Stimulated activated CD8-positive, alpha-beta memory T cell treated with anti-CD3 and anti-CD28 coated beads, Interleukin-12 subunit alpha, Interleukin-12 subunit beta, amount 100 ng/mL, for 24 hours (primary cell): Measurements from ENCODE around the gene KIF18A.
A peak's percentile ranks its signal among the peaks of the same experiment; 100 is the strongest.
"Not testable (repeated sequence)": the region's sequence is repeated elsewhere in the genome, so short reads cannot be mapped to it uniquely, and the experiment has no call there.

Source experiments
- DNase-seq: peaks from one replicate; pipeline ENCODE4 v3.0.0-alpha.2; 2020; ENCODE audit errors: extremely low read depth

The KIF18A gene

DNA sequence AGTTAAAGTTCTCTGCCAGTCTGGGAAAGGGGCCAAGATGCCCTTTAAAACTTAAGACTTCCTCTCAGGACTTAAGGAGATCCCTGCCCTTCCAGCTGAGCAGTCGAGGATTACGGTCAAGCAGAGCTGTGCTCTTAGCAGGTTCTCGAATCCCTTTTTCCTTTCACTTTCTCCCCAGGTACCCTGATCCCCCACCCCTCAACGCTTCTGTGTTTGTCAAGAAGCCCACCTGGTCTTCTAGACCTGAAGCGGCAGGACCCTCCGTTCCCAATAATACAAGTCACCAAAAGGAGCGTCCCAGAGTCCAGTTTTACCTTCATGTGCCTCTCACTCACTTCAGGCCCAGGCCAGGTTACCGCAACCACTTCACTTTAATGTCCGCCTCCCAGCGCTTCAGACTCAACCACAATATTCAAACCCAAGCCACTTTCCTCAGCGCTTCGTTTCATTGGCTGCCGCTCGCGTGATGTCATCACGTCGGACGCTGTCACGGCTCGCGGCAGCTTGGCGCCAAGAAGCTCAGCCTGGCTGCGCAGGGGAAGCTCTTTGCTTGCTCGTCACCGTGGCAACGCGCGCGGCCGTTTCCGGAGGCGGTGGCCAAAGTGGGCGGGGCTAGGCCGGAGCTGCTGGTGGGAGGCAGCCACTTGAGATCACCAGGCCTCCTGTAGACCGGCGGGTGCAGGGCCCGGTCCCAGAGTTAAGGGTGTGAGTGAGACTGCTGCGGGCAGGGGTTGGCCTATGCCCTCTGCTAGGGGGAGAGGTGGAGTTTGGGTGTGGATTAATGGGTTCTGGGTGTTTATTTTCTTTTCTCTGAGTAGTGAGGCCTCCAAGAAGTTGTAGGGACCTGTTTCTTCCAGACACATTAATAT is at the start of gene KIF18A, which contains the start of gene METTL15:
Gene KIF18A, minus strand, starts transcription at position 407 of the 869 bp plus-strand sequence. CDS start 10,209 bp downstream, outside the sequence.
Gene METTL15, plus strand, starts transcription at position 639 of the 869 bp plus-strand sequence. CDS start 4,947 bp downstream, outside the sequence.
- peak; percentile 97 for DNase-seq

DNA sequence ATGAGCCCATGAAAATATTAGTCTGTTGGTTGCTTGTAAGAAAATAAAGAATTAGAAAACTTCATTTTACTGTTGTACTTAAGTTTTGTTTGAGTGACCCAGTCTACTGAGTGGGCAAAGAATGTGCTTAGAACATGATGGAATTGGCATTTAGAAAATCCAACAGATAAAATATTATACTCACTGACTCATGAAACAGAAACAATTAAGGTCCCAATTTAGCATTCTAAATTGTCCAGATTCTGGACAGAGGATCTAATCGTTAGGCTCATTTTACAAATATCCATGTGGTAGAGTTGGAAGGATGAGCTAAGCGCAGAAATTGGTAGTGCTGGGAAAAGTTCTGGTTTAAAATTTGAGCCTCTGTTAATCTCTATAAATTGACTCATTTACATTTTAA is 45.6 kb upstream of the KIF18A start:
- DNase-seq: no peak

DNA sequence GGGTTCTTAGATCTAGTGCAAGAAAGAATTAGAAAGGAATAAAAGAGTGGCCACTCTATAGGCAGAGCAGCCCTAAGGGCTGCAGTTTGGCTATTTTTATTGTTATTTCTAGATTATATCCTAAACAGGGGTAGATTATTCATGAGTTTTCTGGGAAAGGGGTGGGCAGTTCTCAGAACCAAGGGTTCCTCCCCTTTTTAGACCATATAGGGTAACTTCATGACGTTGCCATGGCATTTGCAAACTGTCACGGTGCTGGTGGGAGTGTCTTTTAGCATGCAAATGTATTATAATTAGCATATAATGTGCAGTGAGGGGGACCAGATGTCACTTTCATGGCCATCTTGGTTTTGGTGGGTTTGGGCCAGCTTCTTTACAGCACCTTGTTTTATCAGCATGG is 44.8 kb upstream of the KIF18A start:
- no peak for DNase-seq

DNA sequence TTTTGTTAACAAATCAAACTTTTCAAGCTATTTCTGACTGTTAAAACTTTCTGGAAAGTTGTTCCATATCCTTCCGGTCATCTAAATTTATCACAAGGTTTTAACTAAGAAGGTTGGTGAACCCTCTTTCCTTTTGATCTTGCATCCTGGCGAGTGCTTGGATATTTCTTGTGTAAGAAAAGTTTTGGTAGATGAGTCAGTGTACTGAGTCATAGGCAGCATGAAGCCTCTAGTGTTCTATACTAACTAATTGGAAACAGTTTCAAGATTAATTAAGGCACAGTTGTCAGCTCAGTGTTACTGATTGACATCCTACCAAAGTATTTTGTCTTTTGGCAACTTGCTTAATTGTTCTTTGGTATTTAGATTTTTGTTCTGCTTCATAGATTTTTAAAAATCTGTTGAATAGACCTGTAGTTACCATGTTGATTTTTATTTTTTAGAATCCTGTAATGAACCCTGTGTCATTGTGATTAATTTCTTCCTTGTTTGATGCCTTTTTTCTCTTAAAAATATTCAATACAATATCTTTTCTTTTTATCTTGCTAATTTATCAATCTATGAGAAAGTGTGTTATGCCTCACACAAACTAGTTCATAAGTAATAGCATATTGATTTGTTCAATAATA is 38.3 kb upstream of the KIF18A start:
- DNase-seq: no peak

DNA sequence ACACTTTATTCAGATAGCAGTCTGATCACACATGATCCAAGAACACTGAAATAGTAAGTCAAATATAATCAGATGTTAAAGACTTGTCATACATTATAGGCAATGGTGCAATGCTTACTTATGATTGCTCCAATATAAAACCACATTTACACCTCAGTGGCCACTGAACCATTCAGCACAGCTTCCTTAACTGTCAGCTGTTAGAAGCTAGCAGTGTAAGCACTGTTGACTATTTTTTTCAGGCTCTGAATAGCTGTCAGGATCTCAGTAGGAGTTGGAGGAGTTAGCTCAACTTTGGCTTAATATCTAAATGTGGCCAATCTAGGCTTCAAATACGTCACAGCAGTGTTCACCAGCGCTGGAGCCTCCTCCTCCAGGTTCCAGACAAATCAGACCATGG is 36.9 kb upstream of the KIF18A start:
- DNase-seq: no peak

DNA sequence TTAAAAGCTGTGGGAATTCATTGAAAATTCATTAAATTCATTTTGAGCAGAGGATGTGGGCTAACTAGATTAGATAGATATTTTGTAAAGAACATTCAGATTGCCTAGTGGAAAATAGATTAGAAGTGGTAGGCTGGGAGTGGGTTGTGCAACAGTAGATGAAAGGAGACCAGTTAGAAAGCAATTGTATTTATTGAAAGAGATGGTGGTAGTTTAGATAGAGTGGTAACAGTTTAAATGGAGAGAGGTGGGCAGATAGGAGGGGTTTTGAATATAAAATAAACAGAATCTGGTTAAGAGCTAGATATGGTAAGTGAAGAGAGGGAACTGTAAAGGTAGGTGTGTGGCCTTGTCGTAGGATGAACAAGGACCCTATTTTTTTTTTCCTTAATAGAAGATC is 34.8 kb upstream of the KIF18A start:
- DNase-seq: no peak

DNA sequence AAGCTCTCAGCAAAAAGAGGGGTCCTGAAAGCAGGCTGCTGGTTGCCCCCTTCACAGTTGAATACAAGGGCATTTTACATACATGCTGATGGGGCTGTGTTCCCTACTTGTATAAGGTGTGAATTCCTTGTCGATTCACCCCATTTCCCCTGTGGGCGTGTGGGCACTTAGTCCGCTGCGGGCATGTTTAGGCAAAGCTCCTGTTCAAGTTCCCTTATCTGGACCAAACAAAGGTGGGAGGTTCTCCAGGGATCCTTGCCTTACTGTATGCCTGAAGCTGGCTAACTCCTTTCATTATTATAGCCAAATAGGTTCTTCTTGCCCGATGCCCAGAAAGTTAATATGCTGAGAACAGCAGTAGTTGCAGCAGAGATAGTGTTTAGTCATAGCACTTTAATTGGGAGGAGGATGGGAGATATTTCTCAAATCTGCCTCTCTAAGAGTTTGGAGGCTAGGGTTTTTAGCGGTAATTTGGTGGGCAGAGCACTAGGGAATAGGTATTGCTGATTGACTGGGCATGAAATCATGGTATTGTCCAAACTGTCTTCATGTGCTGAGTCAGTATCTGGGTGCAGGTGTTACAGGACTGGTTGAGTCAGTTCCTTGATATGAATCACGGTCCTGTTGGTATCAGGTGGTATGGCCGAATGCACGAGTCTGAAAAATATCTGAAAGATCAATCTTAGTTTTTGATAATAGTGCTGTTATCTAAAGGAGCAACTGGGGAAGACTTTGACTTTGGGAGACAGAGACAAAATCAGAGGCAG is 32.9 kb upstream of the KIF18A start:
- DNase-seq: no peak

DNA sequence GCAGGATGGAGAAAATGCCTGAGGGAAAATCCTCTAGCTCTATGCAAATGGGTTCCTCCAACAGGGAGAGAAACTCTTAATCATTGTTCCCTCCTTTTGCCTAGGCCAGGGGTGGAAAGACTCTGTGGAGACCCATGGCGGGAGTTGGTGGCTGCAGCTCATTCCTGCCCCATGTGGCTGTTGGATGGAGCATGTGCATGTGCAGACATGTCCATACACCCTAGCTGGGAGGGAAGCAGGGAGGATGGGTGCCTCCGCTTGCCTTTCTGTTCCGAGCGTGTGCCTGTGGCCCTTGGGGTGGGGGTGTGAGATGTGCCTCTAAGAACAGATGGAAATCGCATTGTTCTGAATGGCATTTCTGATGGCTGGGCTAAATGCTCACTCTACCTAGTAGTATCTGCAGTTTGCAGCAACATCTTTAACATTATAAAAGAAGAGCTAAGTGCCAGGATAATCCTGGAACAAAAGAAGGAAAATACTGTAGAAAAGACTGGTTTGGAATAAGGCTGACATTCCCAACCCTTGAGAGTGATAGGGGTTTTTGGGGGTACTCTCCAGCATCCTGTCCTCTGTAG is 32.0 kb upstream of the KIF18A start:
- no peak for DNase-seq

DNA sequence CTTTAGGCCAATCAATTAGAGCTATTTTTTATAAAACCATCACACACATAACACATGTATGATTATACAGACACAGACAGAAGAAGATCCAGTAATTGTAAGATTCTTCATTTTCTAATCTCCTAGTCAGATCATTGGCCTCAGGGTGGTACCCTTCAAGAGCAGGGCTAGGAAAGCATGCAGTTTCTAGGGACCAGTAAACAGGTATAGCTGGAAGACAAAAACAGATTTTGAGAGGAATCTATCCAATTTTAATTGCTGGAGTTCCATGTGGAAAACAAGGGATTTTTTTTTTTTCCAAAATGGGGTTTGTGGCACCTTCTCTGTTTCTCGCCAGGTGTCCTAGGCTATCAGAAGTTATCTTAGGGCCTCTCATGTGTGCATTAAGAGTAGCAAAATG is 29.9 kb upstream of the KIF18A start:
- DNase-seq: no peak

DNA sequence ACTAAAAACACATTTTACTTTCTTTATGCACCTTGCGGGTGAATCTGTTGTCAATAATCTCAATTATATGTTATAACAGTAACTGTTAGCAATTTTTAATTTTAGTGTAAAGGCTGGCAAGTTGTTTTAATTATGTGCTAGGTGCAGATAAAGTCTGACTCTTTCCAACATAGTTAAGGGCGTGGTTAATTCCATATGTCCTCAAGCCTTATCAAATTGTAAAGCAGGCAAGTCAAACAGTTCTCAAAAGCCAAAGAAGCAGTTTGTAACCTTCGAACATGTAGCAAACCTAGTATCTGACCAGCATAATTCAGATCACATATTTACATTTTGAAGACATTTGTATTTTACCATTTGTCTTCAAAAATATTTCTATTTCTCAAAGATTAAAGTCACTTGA is 29.4 kb upstream of the KIF18A start:
- DNase-seq: no peak

DNA sequence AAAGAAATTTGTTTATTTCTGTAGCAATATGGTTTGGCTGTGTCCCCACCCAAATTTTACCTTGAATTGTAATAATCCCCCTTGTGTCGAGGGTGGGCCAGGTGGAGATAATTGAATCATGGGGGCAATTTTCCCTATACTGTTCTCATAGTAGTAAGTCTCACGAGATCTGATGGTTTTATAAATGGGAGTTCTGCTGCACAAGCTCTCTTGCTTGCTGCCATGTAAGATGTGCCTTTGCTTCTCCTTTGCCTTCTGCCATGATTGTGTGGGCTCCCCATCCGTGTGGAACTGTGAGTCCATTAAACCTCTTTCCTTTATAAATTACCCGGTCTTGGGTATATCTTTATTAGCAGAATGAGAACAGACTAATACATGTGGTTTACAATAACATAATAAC is 28.2 kb upstream of the KIF18A start:
- not testable (repeated sequence) for DNase-seq

DNA sequence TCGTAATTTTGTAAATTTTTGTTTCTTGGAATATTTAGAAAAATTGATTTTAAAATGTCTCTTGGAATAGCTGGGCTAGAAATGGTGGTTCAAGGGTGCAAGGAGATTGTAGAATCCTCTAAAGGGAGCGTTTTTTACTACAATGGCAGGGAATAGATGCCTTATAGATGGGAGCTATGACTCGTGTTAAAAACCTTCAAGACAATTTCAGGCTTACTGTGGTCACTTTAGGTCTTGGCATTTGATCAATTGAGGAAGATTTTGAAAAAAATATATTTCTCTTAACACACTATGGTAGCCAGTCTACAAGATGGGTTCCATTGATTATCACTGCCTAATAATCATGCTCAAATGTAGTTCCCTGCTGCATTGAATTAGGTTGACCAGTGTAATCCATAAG is 25.2 kb upstream of the KIF18A start:
- no peak for DNase-seq

DNA sequence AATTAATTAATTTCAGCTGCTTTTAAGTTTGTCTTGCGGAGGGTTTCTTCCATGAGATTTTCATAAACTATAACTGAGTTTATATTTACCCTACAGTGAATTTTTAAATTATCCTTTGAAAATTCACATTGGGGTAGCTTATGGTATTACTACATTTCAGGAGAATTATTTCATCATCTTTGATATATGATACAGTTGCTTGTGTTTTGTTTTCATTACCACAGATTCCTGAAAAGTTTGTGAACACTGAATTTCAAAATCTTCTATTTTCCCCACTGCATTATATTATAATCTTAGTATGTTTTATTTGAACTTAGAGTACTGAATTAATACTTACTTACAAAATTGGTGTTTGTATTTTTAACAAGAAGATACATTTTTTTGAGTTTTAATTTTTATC is 24.6 kb upstream of the KIF18A start:
- no peak for DNase-seq

DNA sequence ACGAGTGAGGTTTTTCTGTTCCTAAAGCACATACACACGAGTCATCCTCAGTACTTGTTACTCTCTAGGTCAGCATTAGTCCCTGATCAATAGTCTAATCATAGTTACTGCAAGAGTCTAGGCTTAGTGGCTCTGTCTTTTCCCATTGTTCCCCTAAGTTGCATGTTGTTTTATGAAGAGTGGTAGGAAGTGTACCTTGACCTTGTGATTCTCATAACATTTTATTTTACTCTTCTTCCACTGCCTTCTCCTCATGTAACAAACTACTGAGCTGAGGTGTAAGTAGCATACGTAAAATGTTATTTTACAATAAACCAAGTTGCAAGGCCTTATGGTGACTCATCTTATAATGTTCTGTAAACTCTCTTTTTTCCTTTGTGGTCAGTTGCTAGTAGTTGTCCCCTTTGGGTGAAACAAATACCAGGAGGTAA is 15.2 kb upstream of the KIF18A start:
- no peak for DNase-seq

DNA sequence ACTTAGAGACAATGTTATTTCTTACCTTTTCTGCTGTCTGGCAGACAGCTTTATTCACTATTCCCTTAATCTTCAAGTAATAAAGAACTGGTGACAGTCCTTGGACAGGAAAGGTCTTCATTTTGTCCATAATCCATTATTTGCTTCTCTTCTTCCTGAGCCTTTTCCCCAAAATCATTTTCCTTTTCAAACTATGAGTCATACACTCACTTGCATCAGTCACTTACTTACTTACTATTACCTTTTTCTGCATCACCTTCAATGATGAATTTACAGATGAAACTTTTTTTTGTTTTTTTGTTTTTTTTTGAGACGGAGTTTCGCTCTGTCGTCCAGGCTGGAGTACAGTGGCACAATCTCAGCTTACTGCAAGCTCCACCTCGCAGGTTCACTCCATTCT is 9.8 kb upstream of the KIF18A start:
- no peak for DNase-seq

DNA sequence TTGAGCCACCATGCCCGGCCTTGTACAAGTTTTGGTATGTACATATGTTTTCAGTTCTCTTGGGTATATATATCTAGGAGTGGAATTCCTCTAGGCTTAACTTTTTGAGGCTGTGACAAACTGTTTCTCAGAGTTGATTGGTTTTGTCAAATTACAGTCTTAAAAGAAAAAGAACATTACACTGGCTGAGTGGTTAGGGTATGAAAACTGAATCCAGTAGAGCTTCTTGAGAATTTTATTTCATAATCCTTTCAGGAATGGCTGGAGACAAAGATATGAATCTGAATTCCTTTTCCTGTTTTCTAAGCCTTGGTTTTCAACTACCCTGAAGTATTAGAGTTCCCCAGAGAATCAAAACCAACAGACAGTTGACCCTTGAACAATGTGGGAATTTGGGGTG is 6.8 kb upstream of the KIF18A start:
- no peak for DNase-seq

DNA sequence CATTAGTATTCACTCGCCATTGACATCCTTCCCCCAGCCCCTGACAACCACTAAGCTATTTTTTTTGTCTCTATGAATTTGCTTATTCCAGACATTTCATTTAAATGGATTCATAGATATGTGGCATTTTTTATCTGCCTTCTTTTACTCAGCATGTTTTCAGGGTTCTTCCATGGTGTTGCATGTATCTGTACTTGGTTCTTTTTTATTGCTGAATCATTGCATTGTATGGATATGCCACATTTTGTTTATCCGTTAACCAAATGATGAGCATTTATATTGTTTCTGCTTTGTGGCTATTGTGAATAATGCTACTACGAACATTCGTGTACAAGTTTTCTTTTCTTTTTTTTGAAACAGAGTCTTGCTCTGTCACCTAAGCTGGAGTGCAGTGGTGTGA is 6.2 kb upstream of the KIF18A start:
- no peak for DNase-seq

DNA sequence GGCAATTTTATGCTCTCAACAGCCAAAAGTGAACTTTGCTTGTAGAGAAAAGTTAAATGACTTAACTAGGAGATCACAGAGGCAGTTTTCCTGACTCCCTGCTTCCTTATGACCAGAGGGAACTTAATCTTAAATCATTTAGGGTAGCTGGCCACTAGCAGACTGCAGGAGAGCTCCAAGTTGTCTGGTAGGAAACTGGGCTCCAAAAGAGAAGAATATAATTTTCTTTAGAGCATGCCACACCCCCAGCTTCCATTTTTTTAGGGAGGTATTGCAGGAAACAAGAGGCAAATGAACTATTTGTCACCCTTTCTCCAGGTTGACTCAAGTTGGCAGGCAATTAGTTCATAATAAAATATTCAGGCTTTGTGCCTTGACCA is 2.9 kb upstream of the KIF18A start:
- no peak for DNase-seq

DNA sequence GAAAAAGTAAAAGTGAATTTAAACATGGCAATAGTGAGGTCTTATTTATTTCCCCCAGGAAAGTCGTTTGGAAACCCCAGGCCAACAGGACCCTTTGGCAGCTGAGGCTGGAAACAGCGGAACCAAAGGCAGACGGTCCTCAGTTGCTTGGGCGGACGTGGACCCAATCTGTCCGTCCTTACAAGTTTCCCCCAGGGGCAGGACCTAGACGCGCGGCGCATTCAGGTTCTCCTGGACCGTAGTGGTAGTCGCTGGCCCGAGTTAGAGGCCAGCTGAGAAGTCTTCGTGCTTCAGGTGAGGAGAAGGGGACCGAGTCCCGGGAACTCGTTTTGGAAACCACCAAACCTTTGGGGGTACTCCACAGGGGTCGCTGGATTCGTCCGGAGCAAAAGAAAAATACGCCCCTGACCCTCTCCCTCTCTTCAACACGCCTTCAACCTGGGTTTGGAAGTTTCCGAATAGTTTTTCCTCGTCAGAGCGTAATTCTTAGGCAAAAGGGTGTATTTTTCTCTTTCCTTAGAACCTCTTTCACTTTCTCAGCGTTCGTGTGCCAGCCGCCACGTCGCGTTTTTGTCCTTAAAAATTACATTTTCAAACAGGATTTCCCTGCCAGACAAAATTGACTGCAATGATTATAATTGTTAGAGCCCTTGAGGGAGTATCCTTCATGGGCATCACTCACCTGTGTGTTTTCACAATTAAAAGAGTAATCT is 2.3 kb upstream of the KIF18A start:
- DNase-seq: no peak

DNA sequence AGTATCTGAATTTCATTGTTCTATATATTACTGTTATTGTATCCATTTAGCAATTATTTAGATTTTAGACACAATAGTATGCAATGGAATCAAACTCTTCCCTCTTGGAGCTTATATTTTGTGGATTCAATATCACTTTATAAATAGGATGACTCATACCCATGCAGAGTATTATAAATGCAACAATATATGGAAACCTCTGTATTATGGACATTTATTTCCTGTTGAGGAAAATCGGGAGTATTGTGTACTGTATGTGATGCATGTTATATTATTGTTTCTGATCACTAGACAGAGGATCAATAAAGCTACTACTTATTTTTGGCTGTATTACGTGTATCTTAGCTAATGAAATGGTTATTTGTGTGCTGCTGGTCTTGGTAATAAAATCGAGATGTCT is 1.0 kb upstream of the KIF18A start:
- DNase-seq: no peak

DNA sequence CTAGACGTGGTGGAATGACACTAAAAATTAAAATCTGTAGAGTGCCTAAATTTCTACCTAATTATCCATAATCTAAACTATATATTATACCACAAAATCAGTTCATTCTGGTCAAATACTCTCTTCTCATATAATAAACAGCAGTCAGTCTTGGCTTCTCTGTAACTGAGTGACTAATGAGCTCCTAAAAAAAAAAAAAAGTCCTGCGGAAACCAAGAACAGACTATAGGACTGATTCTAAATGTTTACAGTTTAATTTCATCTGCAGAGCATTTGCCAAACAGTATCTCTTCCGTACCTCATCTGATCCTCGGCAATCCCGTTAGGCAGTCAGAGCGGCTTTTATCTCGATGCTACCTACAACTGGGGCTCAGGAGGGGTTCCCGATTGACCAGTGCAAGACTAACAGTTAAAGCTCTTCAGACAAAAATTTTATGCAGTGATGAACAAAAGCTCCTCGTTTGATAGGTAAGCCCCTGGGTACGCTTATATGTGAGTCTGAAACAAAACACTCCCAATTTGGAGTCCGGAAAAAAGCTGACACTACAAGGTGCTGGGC is 686 bp downstream of the KIF18A start:
- DNase-seq: no peak
